H9 (cell line): Measurements from ENCODE around the gene ENKUR. TPM values are rescaled to one million over a fixed set of nuclear protein-coding genes. Genes with fewer than 3 reads are reported as not detected.

Experiments used
- DNase-seq: peaks from one replicate; pipeline ENCODE4 v3.0.0-alpha.2; 2017
- H2AFZ ChIP-seq: one replicate; pipeline ENCODE4 v1.6.1; 2013; ENCODE audit warnings: mild to moderate bottlenecking, low read length, control low read depth, moderate library complexity
- H2AK5ac ChIP-seq: 2 replicates; pipeline ENCODE4 v1.6.1; 2013; ENCODE audit warnings: low read length, control low read depth, mixed read lengths; ENCODE audit not compliant: insufficient read length
- H2BK120ac ChIP-seq: one replicate; pipeline ENCODE4 v1.6.1; 2013; ENCODE audit warnings: low read depth, mild to moderate bottlenecking, low read length, control low read depth, inconsistent platforms; ENCODE audit not compliant: poor library complexity, severe bottlenecking
- H2BK12ac ChIP-seq: 2 replicates; pipeline ENCODE4 v1.6.1; 2013; ENCODE audit warnings: low read length, control low read depth, mixed read lengths, low read depth; ENCODE audit not compliant: insufficient read length
- H2BK15ac ChIP-seq: 2 replicates; pipeline ENCODE4 v1.6.1; 2013; ENCODE audit warnings: low read depth, low read length, control low read depth
- H2BK20ac ChIP-seq: one replicate; pipeline ENCODE4 v1.6.1; 2013; ENCODE audit warnings: low read depth, mild to moderate bottlenecking, low read length, control low read depth, inconsistent platforms; ENCODE audit not compliant: poor library complexity, severe bottlenecking
- H2BK5ac ChIP-seq: 2 replicates; pipeline ENCODE4 v1.6.1; 2013; ENCODE audit warnings: low read length, control low read depth, mixed read lengths; ENCODE audit not compliant: insufficient read length
- H3K14ac ChIP-seq: 2 replicates; pipeline ENCODE4 v1.6.1; 2013; ENCODE audit warnings: low read length, control low read depth; ENCODE audit not compliant: insufficient read depth
- H3K18ac ChIP-seq: 2 replicates; pipeline ENCODE4 v1.6.1; 2013; ENCODE audit warnings: low read depth, mild to moderate bottlenecking, mixed read lengths, low read length, control low read depth; ENCODE audit not compliant: insufficient read length
- H3K23ac ChIP-seq: 2 replicates; pipeline ENCODE4 v1.6.1; 2013; ENCODE audit warnings: low read length, control low read depth, mixed read lengths, low read depth; ENCODE audit not compliant: insufficient read length
- H3K23me2 ChIP-seq: 2 replicates; pipeline ENCODE4 v1.6.1; 2013; ENCODE audit warnings: low read depth, mild to moderate bottlenecking, mixed read lengths, low read length, control low read depth; ENCODE audit not compliant: insufficient read length, poor library complexity, severe bottlenecking
- H3K27ac ChIP-seq: 2 replicates; pipeline ENCODE4 v1.5.1; 2013; ENCODE audit warnings: low read length, control low read depth, mixed read lengths, low read depth; ENCODE audit not compliant: insufficient read length
- H3K27me3 ChIP-seq: 2 replicates; pipeline ENCODE4 v1.6.1; 2013; ENCODE audit warnings: low read length, control low read depth, inconsistent platforms; ENCODE audit not compliant: insufficient read depth
- H3K4ac ChIP-seq: 2 replicates; pipeline ENCODE4 v1.6.1; 2013; ENCODE audit warnings: low read depth, mild to moderate bottlenecking, control low read depth, inconsistent platforms, low read length, moderate library complexity
- H3K4me1 ChIP-seq: 2 replicates; pipeline ENCODE4 v1.6.1; 2013; ENCODE audit warnings: low read length, control low read depth, inconsistent platforms; ENCODE audit not compliant: insufficient read depth
- H3K4me2 ChIP-seq: 2 replicates; pipeline ENCODE4 v1.6.1; 2013; ENCODE audit warnings: low read length, control low read depth, mixed read lengths; ENCODE audit not compliant: insufficient read length, insufficient read depth
- H3K56ac ChIP-seq: 2 replicates; pipeline ENCODE4 v1.6.1; 2013; ENCODE audit warnings: low read depth, mild to moderate bottlenecking, mixed read lengths, low read length, control low read depth; ENCODE audit not compliant: insufficient read length
- H3K79me1 ChIP-seq: 2 replicates; pipeline ENCODE4 v1.6.1; 2013; ENCODE audit warnings: low read depth, mild to moderate bottlenecking, moderate library complexity, low read length, control low read depth, inconsistent platforms; ENCODE audit not compliant: insufficient read depth, poor library complexity, severe bottlenecking
- H3K79me2 ChIP-seq: 2 replicates; pipeline ENCODE4 v1.6.1; 2013; ENCODE audit warnings: low read length, control low read depth, inconsistent platforms; ENCODE audit not compliant: insufficient read depth
- H3K9ac ChIP-seq: 2 replicates; pipeline ENCODE4 v1.6.1; 2013; ENCODE audit warnings: low read length, control low read depth, mixed read lengths; ENCODE audit not compliant: insufficient read length; ENCODE audit errors: extremely low read depth
- H3K9me3 ChIP-seq: one replicate; pipeline ENCODE4 v1.6.1; 2013; ENCODE audit warnings: low read depth, low read length, inconsistent platforms; ENCODE audit not compliant: control insufficient read depth
- H3T11ph ChIP-seq: one replicate; pipeline ENCODE4 v1.6.1; 2013; ENCODE audit warnings: mild to moderate bottlenecking, low read length, control low read depth, inconsistent platforms
- H4K20me1 ChIP-seq: one replicate; pipeline ENCODE4 v1.6.1; 2013; ENCODE audit not compliant: control insufficient read depth, insufficient read length, insufficient read depth
- H4K5ac ChIP-seq: 2 replicates; pipeline ENCODE4 v1.6.1; 2013; ENCODE audit warnings: low read depth, mild to moderate bottlenecking, mixed read lengths, low read length, control low read depth; ENCODE audit not compliant: insufficient read length
- H4K8ac ChIP-seq: replicated peaks from 2 replicates; pipeline ENCODE4 v1.6.1; 2013; ENCODE audit warnings: low read length, control low read depth, mixed read lengths, low read depth; ENCODE audit not compliant: insufficient read length
- H4K91ac ChIP-seq: 2 replicates; pipeline ENCODE4 v1.6.1; 2013; ENCODE audit warnings: low read depth, mild to moderate bottlenecking, moderate library complexity, mixed read lengths, low read length, control low read depth; ENCODE audit not compliant: insufficient read length
- H3K27ac Mint-ChIP-seq, 3 experiments: 2 replicates in 2 of 3; 3 replicates in 1 of 3; pipeline ENCODE4 v1.8.0; 2020 to 2021; ENCODE audit warnings: mixed read lengths in 3 of 3, mild to moderate bottlenecking in 1 of 3, moderate library complexity in 1 of 3
- H3K27me3 Mint-ChIP-seq: 2 replicates; pipeline ENCODE4 v1.8.0; 2021; ENCODE audit warnings: low read depth, mild to moderate bottlenecking, moderate library complexity, mixed read lengths
- H3K36me3 Mint-ChIP-seq, 3 experiments: 2 replicates in 2 of 3; 3 replicates in 1 of 3; pipeline ENCODE4 v1.8.0; 2020 to 2021; ENCODE audit warnings: low read depth in 3 of 3, mixed read lengths in 3 of 3; ENCODE audit not compliant: insufficient read depth in 1 of 3
- H3K4me1 Mint-ChIP-seq, 2 experiments: 2 replicates each; pipeline ENCODE4 v1.8.0; 2020; ENCODE audit warnings: mixed read lengths in 2 of 2
- H3K4me3 Mint-ChIP-seq, 2 experiments: 2 replicates in 1 of 2; 3 replicates in 1 of 2; pipeline ENCODE4 v1.8.0; 2020 to 2021; ENCODE audit warnings: mild to moderate bottlenecking in 2 of 2, mixed read lengths in 2 of 2, moderate library complexity in 1 of 2
- H3K9me3 Mint-ChIP-seq, 2 experiments: 2 replicates in 1 of 2; 3 replicates in 1 of 2; pipeline ENCODE4 v1.8.0; 2020; ENCODE audit warnings: mild to moderate bottlenecking in 2 of 2, mixed read lengths in 2 of 2, moderate library complexity in 1 of 2
- CTCF ChIP-seq: fragments of 200-600 bp; sonication (generic); conservative IDR thresholded peaks from 3 replicates; pipeline ENCODE4 v1.8.0; 2021; ENCODE audit warnings: antibody characterized with exemption, mild to moderate bottlenecking
- whole genome bisulfite sequencing: extraction: QIAGEN DNeasy Blood & Tissue Kit; methylation state at CpG from one replicate; pipeline ENCODE4 v1.1.7; 2013; ENCODE audit warnings: missing lambda C conversion rate, low lambda C conversion rate, mixed read lengths; ENCODE audit not compliant: insufficient read length; ENCODE audit errors: extremely low coverage; 5-methylcytosine and 5-hydroxymethylcytosine counted together
- total RNA-seq: library from RNA; stranded (reverse); gene quantifications from 2 replicates; pipeline ENCODE4 v1.2.1, GENCODE V29; 2021

The ENKUR gene
- total RNA-seq, 1 experiment from 2014 or later = not detected

- H2BK5ac ChIP-seq = no peak overlapping the region
- H2AFZ ChIP-seq = no peak overlapping the region
- no peak overlapping the region for H3K23ac ChIP-seq
- H4K20me1 ChIP-seq = no peaks in the 10 kb centered on the region
- no peak overlapping the region for H3K4me3 Mint-ChIP-seq
- H3K79me2 ChIP-seq = no peaks in the 10 kb centered on the region
- no peaks in the 10 kb centered on the region for H3K36me3 Mint-ChIP-seq
- no peak overlapping the region for H4K91ac ChIP-seq
- no peak overlapping the region for H2BK15ac ChIP-seq
- H3T11ph ChIP-seq = no peak overlapping the region
- no peak overlapping the region for H3K27ac Mint-ChIP-seq
- no peak overlapping the region for H3K56ac ChIP-seq
- H4K8ac ChIP-seq = no peak overlapping the region
- H3K9ac ChIP-seq = no peak overlapping the region
- peaks cover 3% of the 10 kb centered on the region for H3K27me3 Mint-ChIP-seq
- no peaks in the 10 kb centered on the region for H3K23me2 ChIP-seq
- H2AK5ac ChIP-seq = no peak overlapping the region
- no peak overlapping the region for H4K5ac ChIP-seq
- H3K27me3 ChIP-seq = no peaks in the 10 kb centered on the region
- no peak overlapping the region for H3K14ac ChIP-seq
- no peak overlapping the region for H2BK120ac ChIP-seq
- H3K4me2 ChIP-seq = no peak overlapping the region
- no peaks in the 10 kb centered on the region for H3K9me3 ChIP-seq
- no peaks in the 10 kb centered on the region for H3K9me3 Mint-ChIP-seq
- no peak overlapping the region for H2BK20ac ChIP-seq
- no peak overlapping the region for H3K27ac ChIP-seq
- H3K4me1 Mint-ChIP-seq = peaks cover 3 to 7% of the 10 kb centered on the region in 2 experiments; a peak in 3 of 4 replicates
- no peak overlapping the region for H2BK12ac ChIP-seq
- WGBS = no CpG with 5 or more reads among the region's 3 CpGs
- H3K18ac ChIP-seq = no peak overlapping the region
- TF ChIP-seq CTCF = no peak
- DNase-seq = no peak
- no peak overlapping the region for H3K4ac ChIP-seq
- no peaks in the 10 kb centered on the region for H3K79me1 ChIP-seq
- H3K4me1 ChIP-seq = no peaks in the 10 kb centered on the region
Observed at GRCh38 chr10:25056726-25057125, 40.8 kb upstream of the ENKUR start.
